ENCODE measurements around the gene TYSND1. TPM values are rescaled to one million over a fixed set of nuclear protein-coding genes. Genes with fewer than 3 reads are reported as not detected.
"Not testable (repeated sequence)": the region's sequence is repeated elsewhere in the genome, so short reads cannot be mapped to it uniquely, and the experiment has no call there.

TYSND1 gene
- total RNA-seq, 1 donor from 2014 or later = 11.9 TPM

- TF ChIP-seq CTCF (IDR thresholded peaks at IDR 0.05; ENCODE audit: insufficient read depth, low read length, poor library complexity, severe bottlenecking) = no peak
- no peak overlapping the region for H3K4me3 ChIP-seq (ENCODE audit: low read depth, low read length)
- peaks cover 2% of the 10 kb centered on the region for H3K36me3 ChIP-seq (ENCODE audit: control insufficient read depth, insufficient read depth, low read length)
- H3K27me3 ChIP-seq (ENCODE audit: control insufficient read depth, insufficient read depth, low read length) = no peaks in the 10 kb centered on the region
- no peak for DNase-seq (ENCODE audit: low read depth)
Observed at GRCh38 chr10:70109064-70109729, 37.3 kb downstream of the TYSND1 start.

DNA sequence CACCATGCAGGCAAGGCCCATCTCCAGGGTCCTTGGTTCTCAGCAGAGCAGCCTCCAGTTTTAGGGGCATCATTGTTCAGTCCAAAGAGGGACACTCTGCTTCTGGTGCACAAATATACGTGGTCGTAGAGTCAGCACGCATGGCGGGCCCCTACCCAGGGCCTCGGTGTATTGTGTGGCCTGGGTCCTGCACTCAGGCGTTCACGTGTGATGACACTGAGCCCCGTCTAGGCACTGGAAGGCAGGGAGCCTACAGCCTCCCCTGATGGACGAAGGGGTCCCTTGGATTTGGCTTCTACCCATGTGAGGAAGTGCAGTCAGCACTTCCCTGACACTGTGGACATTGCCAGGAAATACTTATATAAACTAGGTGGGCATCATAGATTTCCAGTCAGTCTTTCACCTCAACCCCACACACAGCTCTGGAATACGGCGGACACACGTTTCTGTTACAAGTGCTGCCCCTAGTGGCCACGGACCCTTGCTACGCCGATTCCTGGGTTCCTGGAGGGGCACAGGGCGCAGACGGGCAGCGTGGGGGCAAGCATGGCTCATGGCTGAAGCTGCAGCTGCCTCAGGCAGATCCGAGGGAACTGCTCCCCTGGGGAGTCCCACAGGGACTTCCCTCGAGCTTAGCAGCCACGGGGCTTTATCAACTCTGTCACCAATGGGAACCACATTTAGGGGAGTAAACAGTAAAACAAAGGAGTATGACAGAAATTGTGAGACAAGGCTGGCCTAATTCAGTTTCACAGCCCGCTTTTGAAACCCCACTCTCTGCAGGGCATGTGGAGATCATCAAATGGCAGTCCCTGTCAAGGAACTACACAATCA, 39.3 kb downstream of the TYSND1 start:
- peak; percentile 67 for TF ChIP-seq CTCF (IDR thresholded peaks at IDR 0.05; ENCODE audit: insufficient read depth, low read length, poor library complexity, severe bottlenecking)
- Histone ChIP-seq H3K4me3 (ENCODE audit: low read depth, low read length) (no peak overlapping the region), H3K27me3 (ENCODE audit: control insufficient read depth, insufficient read depth, low read length) (no peaks in the 10 kb centered on the region), H3K36me3 (ENCODE audit: control insufficient read depth, insufficient read depth, low read length) (peaks cover 2% of the 10 kb centered on the region)
- no peak for DNase-seq (ENCODE audit: low read depth)

DNA sequence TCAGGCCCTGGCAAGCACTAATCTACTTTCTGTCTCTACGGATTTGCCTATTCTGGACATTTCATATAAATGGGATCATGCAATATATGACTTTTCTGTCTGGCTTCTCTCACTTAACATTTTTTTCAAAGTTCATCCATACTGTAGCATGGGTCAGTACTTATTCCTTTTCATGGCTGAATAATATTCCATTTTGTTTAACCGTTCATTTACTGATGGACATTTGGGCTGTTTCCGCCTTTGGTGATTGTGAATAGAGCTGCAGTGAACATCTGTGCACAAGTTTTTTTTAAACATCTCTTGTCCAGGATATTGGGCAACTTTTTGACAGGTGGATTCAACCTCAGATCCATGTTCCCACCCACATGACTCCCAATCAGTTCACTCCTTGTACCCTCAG, 44.8 kb downstream of the TYSND1 start:
- Histone ChIP-seq H3K27me3 (ENCODE audit: control insufficient read depth, insufficient read depth, low read length) (no peaks in the 10 kb centered on the region), H3K36me3 (ENCODE audit: control insufficient read depth, insufficient read depth, low read length) (peaks cover 3% of the 10 kb centered on the region), H3K4me3 (ENCODE audit: low read depth, low read length) (no peak overlapping the region)
- TF ChIP-seq CTCF (IDR thresholded peaks at IDR 0.05; ENCODE audit: insufficient read depth, low read length, poor library complexity, severe bottlenecking) = no peak
- DNase-seq (ENCODE audit: low read depth) = no peak

GRCh38 chr10:70101068-70101562, 45.4 kb downstream of the TYSND1 start:
- not testable (repeated sequence) for H3K4me3 ChIP-seq (ENCODE audit: low read depth, low read length); H3K27me3 ChIP-seq (ENCODE audit: control insufficient read depth, insufficient read depth, low read length); DNase-seq (ENCODE audit: low read depth); H3K36me3 ChIP-seq (ENCODE audit: control insufficient read depth, insufficient read depth, low read length)

DNA sequence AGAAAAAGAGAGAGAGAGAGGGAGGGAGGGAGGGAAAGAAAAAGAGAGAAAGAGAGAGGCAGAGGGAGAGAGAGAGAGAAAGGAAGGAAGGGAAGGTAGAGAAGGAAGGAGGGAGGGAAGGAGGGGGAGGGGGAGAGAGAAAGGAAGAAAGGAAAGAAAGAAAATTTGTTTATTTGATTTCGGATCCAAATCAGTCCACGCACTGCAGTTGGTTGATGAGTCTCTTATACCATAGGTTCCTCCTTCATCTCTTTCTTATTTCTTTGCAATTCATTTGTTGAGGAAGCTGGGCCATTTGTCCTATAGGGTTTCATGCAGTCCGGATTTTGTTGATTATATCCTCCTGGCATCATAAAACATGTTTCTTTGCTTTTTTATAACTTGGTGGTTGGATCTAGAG, 48.2 kb downstream of the TYSND1 start:
- TF ChIP-seq CTCF (IDR thresholded peaks at IDR 0.05; ENCODE audit: insufficient read depth, low read length, poor library complexity, severe bottlenecking) = no peak
- H3K27me3 ChIP-seq (ENCODE audit: control insufficient read depth, insufficient read depth, low read length) = no peaks in the 10 kb centered on the region
- no peak for DNase-seq (ENCODE audit: low read depth)
- H3K36me3 ChIP-seq (ENCODE audit: control insufficient read depth, insufficient read depth, low read length) = peaks cover 1% of the 10 kb centered on the region
- no peak overlapping the region for H3K4me3 ChIP-seq (ENCODE audit: low read depth, low read length)

- no peak for TF ChIP-seq CTCF (IDR thresholded peaks at IDR 0.05; ENCODE audit: insufficient read depth, low read length, poor library complexity, severe bottlenecking)
- Histone ChIP-seq H3K36me3 (ENCODE audit: control insufficient read depth, insufficient read depth, low read length) (peaks cover 1% of the 10 kb centered on the region), H3K27me3 (ENCODE audit: control insufficient read depth, insufficient read depth, low read length) (no peaks in the 10 kb centered on the region), H3K4me3 (ENCODE audit: low read depth, low read length) (no peak overlapping the region)
- no peak for DNase-seq (ENCODE audit: low read depth)
Observed at GRCh38 chr10:70097459-70097858, 49.0 kb downstream of the TYSND1 start.

Data from kidney epithelial cell (primary cell).